Loucy (cell line): ENCODE measurements around the gene PIGS.

Experiments used
- H2AFZ ChIP-seq: fragments of 200-600 bp; sonication (generic); 2 replicates; pipeline ENCODE4 v1.6.0; 2016; ENCODE audit warnings: antibody characterized with exemption, mild to moderate bottlenecking, low read length, moderate library complexity
- H3F3A ChIP-seq: fragments of 200-600 bp; 2 replicates; pipeline ENCODE4 v1.6.0; 2016; ENCODE audit warnings: antibody characterized with exemption, low read depth, mild to moderate bottlenecking
- H3K27me3 ChIP-seq: fragments of 200-600 bp; sonication (generic); 2 replicates; pipeline ENCODE4 v1.6.1; 2014; ENCODE audit warnings: low read length, mild to moderate bottlenecking; ENCODE audit not compliant: insufficient read depth, poor library complexity, severe bottlenecking
- H3K36me3 ChIP-seq: fragments of 200-600 bp; sonication (generic); 2 replicates; pipeline ENCODE4 v1.6.1; 2016; ENCODE audit warnings: low read length; ENCODE audit not compliant: insufficient read depth
- H3K4me1 ChIP-seq: fragments of 200-600 bp; sonication (generic); 2 replicates; pipeline ENCODE4 v1.5.1; 2014; ENCODE audit warnings: low read length, mild to moderate bottlenecking; ENCODE audit not compliant: insufficient read depth, poor library complexity, severe bottlenecking
- H3K4me2 ChIP-seq: fragments of 200-600 bp; sonication (generic); 2 replicates; pipeline ENCODE4 v1.6.0; 2014; ENCODE audit warnings: antibody characterized with exemption, low read length, low read depth, mild to moderate bottlenecking; ENCODE audit not compliant: poor library complexity, severe bottlenecking
- H3K4me3 ChIP-seq: fragments of 200-600 bp; sonication (generic); 2 replicates; pipeline ENCODE4 v1.5.1; 2014; ENCODE audit warnings: low read length, mild to moderate bottlenecking, mixed read lengths; ENCODE audit not compliant: poor library complexity, severe bottlenecking
- H3K79me2 ChIP-seq: fragments of 200-600 bp; sonication (generic); 2 replicates; pipeline ENCODE4 v1.6.1; 2014; ENCODE audit warnings: low read length; ENCODE audit not compliant: insufficient read depth
- H3K9ac ChIP-seq: fragments of 200-600 bp; sonication (generic); 2 replicates; pipeline ENCODE4 v1.6.0; 2014; ENCODE audit warnings: mild to moderate bottlenecking, low read depth, low read length, moderate library complexity; ENCODE audit not compliant: poor library complexity, severe bottlenecking
- H3K9me2 ChIP-seq: fragments of 200-600 bp; sonication (generic); replicated peaks from 2 replicates; pipeline ENCODE4 v1.6.1; 2016; ENCODE audit warnings: low read depth, low read length, mixed read lengths
- H3K9me3 ChIP-seq: fragments of 200-600 bp; sonication (generic); 2 replicates; pipeline ENCODE4 v1.6.1; 2014; ENCODE audit warnings: mild to moderate bottlenecking, antibody characterized with exemption, low read length, low read depth; ENCODE audit not compliant: insufficient read depth
- H4K20me1 ChIP-seq: fragments of 200-600 bp; sonication (generic); 2 replicates; pipeline ENCODE4 v1.6.0; 2014; ENCODE audit warnings: antibody characterized with exemption, low read length, mild to moderate bottlenecking; ENCODE audit not compliant: insufficient read depth, poor library complexity, severe bottlenecking
- EZH2phosphoT487 ChIP-seq: fragments of 200-600 bp; IDR thresholded peaks from 2 replicates; pipeline ENCODE4 v1.6.1; 2018; ENCODE audit warnings: antibody characterized with exemption, mild to moderate bottlenecking, moderate library complexity, borderline replicate concordance
- TF ChIP-seq, protein P1 (sequence below): fragments of 200-600 bp; sonication (generic); conservative IDR thresholded peaks from 2 replicates; pipeline ENCODE4 v1.5.1; 2014; ENCODE audit warnings: mild to moderate bottlenecking, antibody characterized with exemption, low read length

Gene PIGS

DNA sequence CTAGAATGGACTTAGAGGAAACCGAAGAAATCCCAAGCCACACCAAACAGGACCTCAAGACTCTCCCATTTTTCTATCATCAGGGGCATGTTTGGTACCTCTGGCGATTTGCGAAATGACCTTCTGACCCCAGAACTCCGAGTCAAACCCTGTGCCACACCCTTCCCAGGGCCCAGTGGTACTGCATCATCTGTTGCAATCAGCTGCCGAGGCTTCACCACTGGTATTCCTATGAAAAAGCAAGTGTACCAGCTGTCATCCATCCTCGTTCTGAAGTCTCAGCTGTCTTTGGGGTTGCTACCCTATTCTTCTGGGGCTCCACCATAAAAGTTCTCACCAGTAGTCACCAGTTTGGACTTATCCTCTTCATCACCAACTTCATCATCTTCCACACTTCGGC is 45.0 kb upstream of the PIGS start:
- H3K9me2 ChIP-seq, result no peaks in the 10 kb centered on the region
- no peaks in the 10 kb centered on the region for H3K4me1 ChIP-seq
- TF ChIP-seq, protein P1, sequence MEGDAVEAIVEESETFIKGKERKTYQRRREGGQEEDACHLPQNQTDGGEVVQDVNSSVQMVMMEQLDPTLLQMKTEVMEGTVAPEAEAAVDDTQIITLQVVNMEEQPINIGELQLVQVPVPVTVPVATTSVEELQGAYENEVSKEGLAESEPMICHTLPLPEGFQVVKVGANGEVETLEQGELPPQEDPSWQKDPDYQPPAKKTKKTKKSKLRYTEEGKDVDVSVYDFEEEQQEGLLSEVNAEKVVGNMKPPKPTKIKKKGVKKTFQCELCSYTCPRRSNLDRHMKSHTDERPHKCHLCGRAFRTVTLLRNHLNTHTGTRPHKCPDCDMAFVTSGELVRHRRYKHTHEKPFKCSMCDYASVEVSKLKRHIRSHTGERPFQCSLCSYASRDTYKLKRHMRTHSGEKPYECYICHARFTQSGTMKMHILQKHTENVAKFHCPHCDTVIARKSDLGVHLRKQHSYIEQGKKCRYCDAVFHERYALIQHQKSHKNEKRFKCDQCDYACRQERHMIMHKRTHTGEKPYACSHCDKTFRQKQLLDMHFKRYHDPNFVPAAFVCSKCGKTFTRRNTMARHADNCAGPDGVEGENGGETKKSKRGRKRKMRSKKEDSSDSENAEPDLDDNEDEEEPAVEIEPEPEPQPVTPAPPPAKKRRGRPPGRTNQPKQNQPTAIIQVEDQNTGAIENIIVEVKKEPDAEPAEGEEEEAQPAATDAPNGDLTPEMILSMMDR, result no peak
- TF ChIP-seq EZH2phosphoT487, result no peak
- H3K9me3 ChIP-seq, result no peaks in the 10 kb centered on the region
- H3K4me2 ChIP-seq, result no peak overlapping the region
- H3K79me2 ChIP-seq, result no peaks in the 10 kb centered on the region
- no peak overlapping the region for H3K9ac ChIP-seq
- no peaks in the 10 kb centered on the region for H3F3A ChIP-seq
- H3K36me3 ChIP-seq, result peaks cover 75% of the 10 kb centered on the region
- no peak overlapping the region for H3K4me3 ChIP-seq
- H3K27me3 ChIP-seq, result no peaks in the 10 kb centered on the region
- H2AFZ ChIP-seq, result no peak overlapping the region
- no peaks in the 10 kb centered on the region for H4K20me1 ChIP-seq

DNA sequence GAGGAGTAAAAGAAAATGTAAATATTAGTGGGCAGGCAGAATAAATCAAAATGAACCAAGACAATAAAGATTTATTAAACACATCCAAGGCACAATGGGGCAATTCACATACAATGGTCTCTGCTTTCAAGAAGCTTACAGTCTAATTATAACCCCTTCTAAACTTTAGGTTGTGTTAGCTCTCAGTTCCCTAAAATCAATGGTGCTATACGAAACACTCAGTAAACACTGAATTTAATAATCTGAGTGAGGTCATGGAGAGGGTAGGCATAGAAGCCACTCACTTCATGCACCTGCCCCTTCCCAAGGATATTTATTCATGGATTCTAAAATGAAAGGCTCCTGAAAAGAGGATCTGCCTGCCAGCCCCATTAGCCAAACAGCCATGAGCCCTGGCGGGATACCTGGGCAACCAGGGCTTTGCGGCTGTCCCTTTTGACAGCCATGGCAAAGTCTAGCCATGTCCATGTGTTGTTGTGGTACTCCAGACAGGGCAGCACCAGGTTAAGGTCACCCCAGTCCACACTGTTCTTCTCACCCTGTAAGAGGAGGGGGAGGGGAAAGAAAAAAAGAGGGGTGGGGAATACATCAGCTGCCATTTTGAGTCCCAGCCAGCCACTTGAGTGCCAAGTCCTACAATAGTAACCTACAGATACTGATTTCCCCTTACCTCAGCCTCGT is 44.1 kb upstream of the PIGS start:
- Histone ChIP-seq H3K27me3 (no peaks in the 10 kb centered on the region), H3K9me2 (no peaks in the 10 kb centered on the region), H2AFZ (no peak overlapping the region), H3F3A (no peaks in the 10 kb centered on the region), H4K20me1 (no peaks in the 10 kb centered on the region), H3K9me3 (no peaks in the 10 kb centered on the region), H3K9ac (no peak overlapping the region), H3K36me3 (peaks cover 75% of the 10 kb centered on the region), H3K79me2 (no peaks in the 10 kb centered on the region), H3K4me2 (no peak overlapping the region), H3K4me1 (no peaks in the 10 kb centered on the region), H3K4me3 (no peak overlapping the region)
- no peak for TF ChIP-seq EZH2phosphoT487
- TF ChIP-seq, protein P1, result no peak

DNA sequence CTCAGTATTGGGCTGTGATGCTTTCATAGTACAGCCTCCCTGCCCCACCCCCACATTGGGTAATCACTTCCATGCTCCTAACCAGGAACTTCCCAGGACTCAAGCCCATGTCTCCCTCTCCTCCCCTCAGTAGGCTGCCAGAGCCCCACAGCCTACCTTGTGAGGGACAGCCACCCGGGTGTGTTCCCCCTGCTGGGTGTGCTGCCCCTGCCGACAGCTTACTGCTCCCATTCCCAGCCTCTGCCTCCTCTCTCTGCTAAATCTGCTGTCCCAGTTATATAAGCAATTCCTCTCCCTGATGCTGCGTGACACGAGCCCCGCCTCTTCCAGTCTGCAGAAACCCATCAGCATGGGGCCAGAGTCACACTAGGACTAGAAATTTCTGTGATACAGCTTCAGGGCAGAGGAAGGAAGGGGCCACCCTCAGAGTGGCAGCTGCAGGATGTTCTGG is 42.6 kb upstream of the PIGS start, which contains the start of gene RSKR:
TSS of gene RSKR (minus strand) at position 255 of the 451 bp plus-strand sequence. CDS start at position 231, 24 bp downstream.
- Histone ChIP-seq H3K36me3 (peaks cover 60% of the 10 kb centered on the region), H3K9ac (no peak within 1 kb of the TSS), H2AFZ (no peak within 1 kb of the TSS), H3F3A (no peaks in the 10 kb centered on the region), H3K4me1 (no peaks in the 10 kb centered on the region), H3K27me3 (no peaks in the 10 kb centered on the region), H3K9me3 (no peaks in the 10 kb centered on the region), H3K4me3 (no peak within 1 kb of the TSS), H3K4me2 (no peak within 1 kb of the TSS), H3K9me2 (no peaks in the 10 kb centered on the region), H3K79me2 (no peaks in the 10 kb centered on the region), H4K20me1 (no peaks in the 10 kb centered on the region)
- no peak for TF ChIP-seq EZH2phosphoT487
- TF ChIP-seq, protein P1, result no peak
